PC-3 (cell line): ENCODE data around the gene EED. TPM values are rescaled to one million over a fixed set of nuclear protein-coding genes. Genes with fewer than 3 reads are reported as not detected.
"Not testable (repeated sequence)": the region's sequence is repeated elsewhere in the genome, so short reads cannot be mapped to it uniquely, and the experiment has no call there.

Source experiments
- ATAC-seq: fragments of 200-7000 bp; cut with Tn5 transposase; 2 replicates; pipeline ENCODE4 v1.9.1; 2020; ENCODE audit warnings: mild to moderate bottlenecking, moderate library complexity
- BruUV-seq: library from RNA; stranded (reverse); fragments of 400-500 nt; replicated peaks from 2 replicates; lab custom pipeline; 2021; lab: Mats Ljungman, UMichigan
- CTCF ChIA-PET: fragments of 300-600 bp; sonication (Branson Sonifier 250); formaldehyde crosslinking; loops from one replicate; lab custom pipeline; 2022; ENCODE audit warnings: antibody characterized with exemption; lab: Charles Lee
- POLR2A ChIA-PET: fragments of 300-600 bp; sonication (Branson Sonifier 250); formaldehyde crosslinking; loops from one replicate; lab custom pipeline; 2022; ENCODE audit warnings: antibody characterized with exemption; ENCODE audit not compliant: unreplicated experiment; lab: Charles Lee
- DNase-seq: peaks from one replicate; pipeline ENCODE4 v3.0.0-alpha.2; 2015
- H2AFZ ChIP-seq: fragments of 300-600 bp; sonication (generic); 2 replicates; pipeline ENCODE4 v1.6.0; 2016; ENCODE audit warnings: antibody characterized with exemption, low read length
- H3F3A ChIP-seq: fragments of 300-600 bp; sonication (generic); one replicate; pipeline ENCODE4 v1.6.0; 2017; ENCODE audit warnings: antibody characterized with exemption, low read length, control low read depth, mild to moderate bottlenecking; ENCODE audit not compliant: unreplicated experiment
- H3K27ac ChIP-seq: fragments of 300-600 bp; sonication (generic); 2 replicates; pipeline ENCODE4 v1.5.1; 2016; ENCODE audit warnings: mild to moderate bottlenecking, low read length
- H3K27me3 ChIP-seq: fragments of 300-600 bp; sonication (generic); 2 replicates; pipeline ENCODE4 v1.6.1; 2016; ENCODE audit warnings: low read length, mixed read lengths
- H3K36me3 ChIP-seq: fragments of 300-600 bp; sonication (generic); 2 replicates; pipeline ENCODE4 v1.6.1; 2016; ENCODE audit warnings: low read depth, mixed run types, low read length, mixed read lengths
- H3K4me1 ChIP-seq: fragments of 300-600 bp; sonication (generic); 2 replicates; pipeline ENCODE4 v1.5.1; 2016; ENCODE audit warnings: low read length; ENCODE audit not compliant: insufficient read depth
- H3K4me2 ChIP-seq: fragments of 300-600 bp; sonication (generic); 2 replicates; pipeline ENCODE4 v1.6.0; 2016; ENCODE audit warnings: low read length
- H3K4me3 ChIP-seq: fragments of 300-600 bp; sonication (generic); 2 replicates; pipeline ENCODE4 v1.5.1; 2016; ENCODE audit warnings: mild to moderate bottlenecking, low read length, mixed read lengths
- H3K79me2 ChIP-seq: fragments of 300-600 bp; sonication (generic); 2 replicates; pipeline ENCODE4 v1.6.1; 2017; ENCODE audit warnings: low read length, mixed read lengths
- H3K9ac ChIP-seq: fragments of 300-600 bp; sonication (generic); 2 replicates; pipeline ENCODE4 v1.6.0; 2016; ENCODE audit warnings: mild to moderate bottlenecking, low read length
- H3K9me2 ChIP-seq: fragments of 300-600 bp; sonication (generic); replicated peaks from 2 replicates; pipeline ENCODE4 v1.6.1; 2016; ENCODE audit warnings: mixed run types, low read length, mixed read lengths
- H3K9me3 ChIP-seq: fragments of 300-600 bp; sonication (generic); 2 replicates; pipeline ENCODE4 v1.6.1; 2016; ENCODE audit warnings: low read length, mixed read lengths
- H4K20me1 ChIP-seq: fragments of 300-600 bp; sonication (generic); 2 replicates; pipeline ENCODE4 v1.6.1; 2016; ENCODE audit warnings: low read length, mixed read lengths
- CTCF ChIP-seq: fragments of 300-600 bp; sonication (generic); conservative IDR thresholded peaks from 2 replicates; pipeline ENCODE4 v1.5.1; 2017; ENCODE audit warnings: antibody characterized with exemption, low read depth, mild to moderate bottlenecking, low read length
- EZH2 ChIP-seq: fragments of 300-600 bp; sonication (generic); IDR thresholded peaks from one replicate; pipeline ENCODE4 v1.6.1; 2017; ENCODE audit warnings: antibody characterized with exemption, mild to moderate bottlenecking, low read length; ENCODE audit not compliant: unreplicated experiment
- EZH2phosphoT487 ChIP-seq: fragments of 300-600 bp; sonication (generic); IDR thresholded peaks from 2 replicates; pipeline ENCODE4 v1.6.1; 2018; ENCODE audit warnings: mild to moderate bottlenecking, antibody characterized with exemption, low read length, borderline replicate concordance
- intact Hi-C: fragments of 100-400 bp; cut with micrococcal nuclease; formaldehyde crosslinking; loops from 2 replicates; pipeline ENCODE4 v1.9.0; 2023
- total RNA-seq: library from RNA; depleted of rRNA; stranded (reverse); fragments of >200 nt; gene quantifications from 2 replicates; pipeline ENCODE4 v1.2.3, GENCODE V29; 2014

Gene EED
- total RNA-seq, 1 experiment from 2014 or later: 17.6 TPM

GRCh38 chr11:86228269-86229038 is 16.1 kb upstream of the EED start:
- no peak overlapping the region for H3K4me2 ChIP-seq
- H3K9ac ChIP-seq: no peak overlapping the region
- no peak overlapping the region for H2AFZ ChIP-seq
- ATAC-seq (no peak), DNase-seq (no peak)
- no peak overlapping the region for H3K4me3 ChIP-seq
- H3F3A ChIP-seq: no peaks in the 10 kb centered on the region
- ChIA-PET POLR2A (no interaction called here), CTCF (no interaction called here)
- H3K79me2 ChIP-seq: no peaks in the 10 kb centered on the region
- no peaks in the 10 kb centered on the region for H4K20me1 ChIP-seq
- no peak overlapping the region for H3K27ac ChIP-seq
- no peaks in the 10 kb centered on the region for H3K9me2 ChIP-seq
- TF ChIP-seq EZH2 (no peak), CTCF (no peak), EZH2phosphoT487 (no peak)
- no peaks in the 10 kb centered on the region for H3K36me3 ChIP-seq
- H3K4me1 ChIP-seq: peaks cover 18% of the 10 kb centered on the region
- no peaks in the 10 kb centered on the region for H3K9me3 ChIP-seq
- no TSS peak for BruUV-seq
- no peaks in the 10 kb centered on the region for H3K27me3 ChIP-seq
- intact Hi-C loops: no loop called here

GRCh38 chr11:86229039-86229330 is 15.6 kb upstream of the EED start:
- H4K20me1 ChIP-seq, H2AFZ ChIP-seq, H3K9ac ChIP-seq, CTCF ChIA-PET, H3K36me3 ChIP-seq, H3K9me2 ChIP-seq, H3K4me2 ChIP-seq, POLR2A ChIA-PET, H3F3A ChIP-seq, H3K27me3 ChIP-seq, H3K27ac ChIP-seq, H3K9me3 ChIP-seq, H3K4me3 ChIP-seq, BruUV-seq, intact Hi-C loops, H3K79me2 ChIP-seq, ATAC-seq: not testable (repeated sequence)
- DNase-seq: peak; percentile 24
- H3K4me1 ChIP-seq: peaks cover 18% of the 10 kb centered on the region

DNA sequence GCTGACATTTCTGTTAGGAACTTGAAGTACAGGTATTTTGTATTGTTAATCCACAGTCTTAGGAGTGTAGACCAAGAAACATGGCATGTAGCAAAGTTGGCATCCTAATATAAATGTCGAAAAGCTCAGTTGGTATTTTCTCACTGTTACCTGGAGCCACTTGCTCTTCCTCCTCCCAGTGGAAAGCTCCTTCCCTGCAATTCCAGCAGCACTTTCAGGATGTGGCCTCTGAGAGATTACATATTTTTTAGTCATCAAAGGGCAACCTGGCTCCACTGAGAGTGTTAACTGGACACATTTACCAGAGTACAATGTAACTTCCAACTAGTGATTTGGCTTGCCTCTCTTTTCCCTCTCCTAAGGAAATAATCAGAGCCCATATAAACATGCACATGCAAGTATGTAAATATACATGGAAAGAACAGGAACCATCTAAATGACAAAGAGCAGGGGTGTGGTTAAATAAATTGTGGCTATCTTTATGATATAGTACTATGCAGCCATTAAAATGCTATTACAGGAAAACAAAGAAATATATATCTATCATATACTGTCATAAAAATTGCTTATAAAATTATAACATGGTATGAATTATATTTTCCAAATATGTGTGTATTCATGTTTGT is 14.3 kb upstream of the EED start:
- DNase-seq (peak; percentile 58), ATAC-seq (peak; percentile 67)
- BruUV-seq: no TSS peak
- POLR2A ChIA-PET: no interaction called here
- Histone ChIP-seq H3K9me2 (no peaks in the 10 kb centered on the region), H3K36me3 (no peaks in the 10 kb centered on the region), H3K4me1 (peaks cover 18% of the 10 kb centered on the region), H3K27ac (no peak overlapping the region), H3K4me2 (0 out of 2 replicates have a peak overlapping the region, but pooled peaks have one; percentile 14), H2AFZ (no peak overlapping the region), H3K27me3 (no peaks in the 10 kb centered on the region), H3F3A (no peaks in the 10 kb centered on the region), H3K9me3 (no peaks in the 10 kb centered on the region), H3K9ac (no peak overlapping the region), H3K4me3 (no peak overlapping the region), H4K20me1 (no peaks in the 10 kb centered on the region), H3K79me2 (no peaks in the 10 kb centered on the region)
- TF ChIP-seq EZH2 (no peak), EZH2phosphoT487 (no peak), CTCF (no peak)
- CTCF ChIA-PET: interaction anchor here (0.6 kb wide), 1 partner anchor 114 kb away, joined by 3 read pairs; no protein-coding TSS in a partner anchor
- intact Hi-C loops: no loop called here
